IMR-90 (cell line): ENCODE measurements around the gene OPCML. TPM values are rescaled to one million over a fixed set of nuclear protein-coding genes. Genes with fewer than 3 reads are reported as not detected.

Experiments
- ATAC-seq: fragments of 200-7000 bp; cut with Tn5 transposase; 2 replicates; pipeline ENCODE4 v1.9.1; 2020; ENCODE audit warnings: low read depth, mild to moderate bottlenecking, moderate library complexity
- BruUV-seq: library from RNA; stranded (reverse); fragments of 400-500 nt; replicated peaks from 2 replicates; lab custom pipeline; 2021; lab: Mats Ljungman, UMichigan
- CTCF ChIA-PET: fragments of 300-600 bp; formaldehyde crosslinking; extraction: SDS; loops from one replicate; lab custom pipeline; 2021; ENCODE audit warnings: antibody characterized with exemption; lab: Yijun Ruan, JAX
- POLR2A ChIA-PET: fragments of 300-600 bp; sonication (Branson Sonifier 250); formaldehyde crosslinking; loops from one replicate; lab custom pipeline; 2022; ENCODE audit warnings: antibody characterized with exemption; ENCODE audit not compliant: unreplicated experiment; lab: Charles Lee
- DNase-seq: peaks from one replicate; pipeline ENCODE4 v3.0.0; 2013
- H2AFZ ChIP-seq: replicated peaks from 2 replicates; pipeline ENCODE3; 2013; ENCODE audit warnings: low read length, mild to moderate bottlenecking; ENCODE audit not compliant: poor library complexity
- H2AK5ac ChIP-seq: 2 replicates; pipeline ENCODE4 v1.6.1; 2013; ENCODE audit warnings: low read depth, low read length, inconsistent platforms
- H2AK9ac ChIP-seq: replicated peaks from 2 replicates; pipeline ENCODE3; 2013; ENCODE audit warnings: mild to moderate bottlenecking, low read depth, low read length, moderate library complexity; ENCODE audit not compliant: poor library complexity
- H2BK120ac ChIP-seq: 2 replicates; pipeline ENCODE4 v1.6.1; 2013; ENCODE audit warnings: low read depth, low read length, inconsistent platforms
- H2BK15ac ChIP-seq: 3 replicates; pipeline ENCODE4 v1.6.1; 2013; ENCODE audit warnings: low read depth, low read length, inconsistent platforms
- H2BK20ac ChIP-seq: 2 replicates; pipeline ENCODE4 v1.6.1; 2013; ENCODE audit warnings: low read depth, mild to moderate bottlenecking, inconsistent platforms, low read length, moderate library complexity
- H2BK5ac ChIP-seq: 2 replicates; pipeline ENCODE4 v1.6.1; 2013; ENCODE audit warnings: mild to moderate bottlenecking, low read depth, low read length, inconsistent platforms; ENCODE audit not compliant: poor library complexity, severe bottlenecking
- H3K14ac ChIP-seq: replicated peaks from 2 replicates; pipeline ENCODE4 v1.6.1; 2013; ENCODE audit warnings: low read depth, low read length, inconsistent platforms
- H3K18ac ChIP-seq: 2 replicates; pipeline ENCODE4 v1.6.1; 2013; ENCODE audit warnings: low read depth, low read length, control low read depth
- H3K23ac ChIP-seq: 2 replicates; pipeline ENCODE4 v1.6.1; 2013; ENCODE audit warnings: low read depth, low read length, inconsistent platforms
- H3K27ac ChIP-seq: 2 replicates; pipeline ENCODE4 v1.5.1; 2013; ENCODE audit warnings: mild to moderate bottlenecking, control low read depth, low read length; ENCODE audit not compliant: insufficient read depth
- H3K27me3 ChIP-seq: 2 replicates; pipeline ENCODE4 v1.6.1; 2013; ENCODE audit warnings: low read length; ENCODE audit not compliant: control insufficient read depth, insufficient read depth
- H3K36me3 ChIP-seq: 2 replicates; pipeline ENCODE4 v1.6.1; 2013; ENCODE audit warnings: low read length, mixed read lengths; ENCODE audit not compliant: control insufficient read depth, insufficient read depth
- H3K4ac ChIP-seq: 2 replicates; pipeline ENCODE4 v1.6.1; 2013; ENCODE audit warnings: low read depth, low read length, inconsistent platforms
- H3K4me1 ChIP-seq: 2 replicates; pipeline ENCODE4 v1.6.1; 2013; ENCODE audit warnings: low read length, mixed read lengths; ENCODE audit not compliant: control insufficient read depth, insufficient read depth
- H3K4me2 ChIP-seq: 2 replicates; pipeline ENCODE4 v1.6.1; 2013; ENCODE audit warnings: low read depth, mild to moderate bottlenecking, control low read depth, low read length, moderate library complexity
- H3K4me3 ChIP-seq: 2 replicates; pipeline ENCODE4 v1.5.1; 2013; ENCODE audit warnings: low read depth, mild to moderate bottlenecking, control low read depth, low read length, moderate library complexity; ENCODE audit not compliant: insufficient read depth
- H3K56ac ChIP-seq: 2 replicates; pipeline ENCODE4 v1.6.1; 2013; ENCODE audit warnings: low read length, inconsistent platforms; ENCODE audit not compliant: insufficient read depth; ENCODE audit errors: extremely low read depth
- H3K79me1 ChIP-seq, 2 experiments: 2 replicates each; pipeline ENCODE4 v1.6.1; 2013; ENCODE audit warnings: low read length in 2 of 2, inconsistent platforms in 1 of 2, low read depth in 1 of 2
- H3K9ac ChIP-seq: 2 replicates; pipeline ENCODE4 v1.6.1; 2013; ENCODE audit warnings: low read depth, low read length, control low read depth
- H3K9me1 ChIP-seq: 2 replicates; pipeline ENCODE4 v1.6.1; 2013; ENCODE audit warnings: low read length, inconsistent platforms; ENCODE audit not compliant: insufficient read depth
- H3K9me3 ChIP-seq: 2 replicates; pipeline ENCODE4 v1.6.1; 2013; ENCODE audit warnings: low read length; ENCODE audit not compliant: control insufficient read depth, insufficient read depth
- H4K20me1 ChIP-seq: 2 replicates; pipeline ENCODE4 v1.6.1; 2013; ENCODE audit warnings: low read length, inconsistent platforms; ENCODE audit not compliant: insufficient read depth
- H4K5ac ChIP-seq: 2 replicates; pipeline ENCODE4 v1.6.1; 2013; ENCODE audit warnings: mild to moderate bottlenecking, low read depth, low read length, control low read depth
- H4K8ac ChIP-seq, 2 experiments: 2 replicates each; pipeline ENCODE4 v1.6.1; 2013; ENCODE audit warnings: low read depth in 2 of 2, low read length in 2 of 2, control low read depth in 1 of 2, inconsistent platforms in 1 of 2
- H4K91ac ChIP-seq: 2 replicates; pipeline ENCODE4 v1.6.1; 2013; ENCODE audit warnings: low read depth, low read length, inconsistent platforms; ENCODE audit not compliant: insufficient read depth
- MAFK ChIP-seq: IDR thresholded peaks from 2 replicates; pipeline ENCODE4 v1.6.1; 2012; ENCODE audit warnings: low read depth, low read length, improper control_type of control experiment
- POLR2A ChIP-seq: IDR thresholded peaks from 2 replicates; pipeline ENCODE4 v1.6.1; 2012; ENCODE audit warnings: mild to moderate bottlenecking, low read depth, low read length
- RAD21 ChIP-seq: IDR thresholded peaks from 2 replicates; pipeline ENCODE4 v1.6.1; 2012; ENCODE audit warnings: low read length, improper control_type of control experiment
- WGBS, 2 experiments: methylation state at CpG; one replicate each; pipeline versions ENCODE4 v1.1.5 to v1.1.7; 2013; ENCODE audit warnings: missing lambda C conversion rate in 2 of 2; ENCODE audit not compliant: insufficient read length in 1 of 2; ENCODE audit errors: extremely low coverage in 2 of 2; 5-methylcytosine and 5-hydroxymethylcytosine counted together
- dilution Hi-C: fragments of 300-500 bp; cut with HindIII; formaldehyde crosslinking; loops from one replicate; pipeline ENCODE4 v1.14.3; 2018; ENCODE audit warnings: low sequenced_read_pairs; ENCODE audit not compliant: unreplicated experiment
- in situ Hi-C: fragments of 300-500 bp; cut with MboI; formaldehyde crosslinking; loops from 3 replicates; pipeline ENCODE4 v1.14.3; 2019; ENCODE audit warnings: low sequenced_read_pairs, inconsistent platforms, mixed read lengths
- intact Hi-C: fragments of 100-400 bp; cut with micrococcal nuclease; formaldehyde crosslinking; loops from 2 replicates; pipeline ENCODE4 v1.10.0; 2022
- polyA plus RNA-seq, 3 experiments: library from polyadenylated mRNA; depleted of rRNA; stranded (reverse); fragments of >200 nt; gene quantifications; 2 replicates each; pipeline ENCODE4 v1.2.3, GENCODE V29; 2012; ENCODE audit warnings: low replicate concordance in 1 of 3
- total RNA-seq: library from RNA; depleted of rRNA; stranded (reverse); fragments of >200 nt; gene quantifications from 2 replicates; pipeline ENCODE4 v1.2.3, GENCODE V29; 2012
- TF ChIP-seq, protein P1 (sequence below): fragments of 150-350 bp; IDR thresholded peaks from 2 replicates; pipeline ENCODE4 v1.6.1; 2017; ENCODE audit warnings: mild to moderate bottlenecking, antibody characterized with exemption, low read length, low read depth
- TF ChIP-seq, protein P2 (sequence below): conservative IDR thresholded peaks from 2 replicates; pipeline ENCODE4 v1.5.1; 2012; ENCODE audit warnings: mild to moderate bottlenecking, low read depth, low read length, improper control_type of control experiment

Gene OPCML
- total and polyA plus RNA-seq, 2 of the 4 experiments (the other 2 are of a cell fraction) = under 0.01 to 2.6 TPM

DNA sequence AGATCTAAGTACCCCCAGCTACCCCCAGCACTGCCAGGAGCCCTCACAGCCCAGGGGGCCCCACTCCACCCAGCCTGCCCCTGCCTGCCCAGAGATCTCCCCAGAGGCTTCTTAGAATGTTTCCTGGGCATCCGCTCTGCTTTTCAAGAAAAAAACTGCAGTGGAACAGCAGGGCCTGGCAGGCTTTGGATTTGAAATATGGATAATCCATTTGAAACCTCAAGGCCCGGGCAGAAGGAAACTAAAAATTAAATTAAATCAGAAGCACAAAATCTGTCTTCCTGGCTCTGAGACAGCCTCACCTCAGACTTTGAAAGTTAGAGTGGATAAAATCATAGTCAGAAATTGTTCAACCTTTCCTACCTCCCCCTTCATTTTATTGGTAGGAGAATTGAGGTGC is 273.6 kb downstream of the OPCML start:
- Histone ChIP-seq H3K18ac (no peak overlapping the region), H3K9me3 (peaks cover 27% of the 10 kb centered on the region), H2BK120ac (no peak overlapping the region), H3K4me1 (no peaks in the 10 kb centered on the region), H4K8ac (no peak overlapping the region), H2BK20ac (no peak overlapping the region), H2BK5ac (no peak overlapping the region), H2BK15ac (no peak overlapping the region), H2AFZ (no peak overlapping the region), H3K36me3 (no peaks in the 10 kb centered on the region), H4K20me1 (no peaks in the 10 kb centered on the region), H3K27me3 (no peaks in the 10 kb centered on the region), H3K23ac (no peak overlapping the region), H2AK9ac (no peak overlapping the region), H3K79me1 (no peaks in the 10 kb centered on the region), H4K5ac (no peak overlapping the region), H2AK5ac (no peak overlapping the region), H4K91ac (no peak overlapping the region), H3K4me2 (no peak overlapping the region), H3K9ac (no peak overlapping the region), H3K4ac (no peak overlapping the region), H3K27ac (no peak overlapping the region), H3K9me1 (no peaks in the 10 kb centered on the region), H3K4me3 (no peak overlapping the region), H3K56ac (no peak overlapping the region), H3K14ac (no peak overlapping the region)
- intact Hi-C loops (no loop called here), in situ Hi-C loops (no loop called here), dilution Hi-C loops (no loop called here)
- no peak for ATAC-seq
- no TSS peak for BruUV-seq
- CTCF ChIA-PET = no interaction called here
- DNase-seq = no peak
- no peak for TF ChIP-seq MAFK
- no peak for TF ChIP-seq POLR2A
- TF ChIP-seq RAD21 = no peak
- TF ChIP-seq, protein P1, sequence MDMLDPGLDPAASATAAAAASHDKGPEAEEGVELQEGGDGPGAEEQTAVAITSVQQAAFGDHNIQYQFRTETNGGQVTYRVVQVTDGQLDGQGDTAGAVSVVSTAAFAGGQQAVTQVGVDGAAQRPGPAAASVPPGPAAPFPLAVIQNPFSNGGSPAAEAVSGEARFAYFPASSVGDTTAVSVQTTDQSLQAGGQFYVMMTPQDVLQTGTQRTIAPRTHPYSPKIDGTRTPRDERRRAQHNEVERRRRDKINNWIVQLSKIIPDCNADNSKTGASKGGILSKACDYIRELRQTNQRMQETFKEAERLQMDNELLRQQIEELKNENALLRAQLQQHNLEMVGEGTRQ = no peak
- TF ChIP-seq, protein P2, sequence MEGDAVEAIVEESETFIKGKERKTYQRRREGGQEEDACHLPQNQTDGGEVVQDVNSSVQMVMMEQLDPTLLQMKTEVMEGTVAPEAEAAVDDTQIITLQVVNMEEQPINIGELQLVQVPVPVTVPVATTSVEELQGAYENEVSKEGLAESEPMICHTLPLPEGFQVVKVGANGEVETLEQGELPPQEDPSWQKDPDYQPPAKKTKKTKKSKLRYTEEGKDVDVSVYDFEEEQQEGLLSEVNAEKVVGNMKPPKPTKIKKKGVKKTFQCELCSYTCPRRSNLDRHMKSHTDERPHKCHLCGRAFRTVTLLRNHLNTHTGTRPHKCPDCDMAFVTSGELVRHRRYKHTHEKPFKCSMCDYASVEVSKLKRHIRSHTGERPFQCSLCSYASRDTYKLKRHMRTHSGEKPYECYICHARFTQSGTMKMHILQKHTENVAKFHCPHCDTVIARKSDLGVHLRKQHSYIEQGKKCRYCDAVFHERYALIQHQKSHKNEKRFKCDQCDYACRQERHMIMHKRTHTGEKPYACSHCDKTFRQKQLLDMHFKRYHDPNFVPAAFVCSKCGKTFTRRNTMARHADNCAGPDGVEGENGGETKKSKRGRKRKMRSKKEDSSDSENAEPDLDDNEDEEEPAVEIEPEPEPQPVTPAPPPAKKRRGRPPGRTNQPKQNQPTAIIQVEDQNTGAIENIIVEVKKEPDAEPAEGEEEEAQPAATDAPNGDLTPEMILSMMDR = no peak
- POLR2A ChIA-PET = no interaction called here
- WGBS, 2 experiments = no CpG with 5 or more reads among the region's 2 CpGs
